ENCODE measurements around the gene PLIN4.

Gene PLIN4

DNA sequence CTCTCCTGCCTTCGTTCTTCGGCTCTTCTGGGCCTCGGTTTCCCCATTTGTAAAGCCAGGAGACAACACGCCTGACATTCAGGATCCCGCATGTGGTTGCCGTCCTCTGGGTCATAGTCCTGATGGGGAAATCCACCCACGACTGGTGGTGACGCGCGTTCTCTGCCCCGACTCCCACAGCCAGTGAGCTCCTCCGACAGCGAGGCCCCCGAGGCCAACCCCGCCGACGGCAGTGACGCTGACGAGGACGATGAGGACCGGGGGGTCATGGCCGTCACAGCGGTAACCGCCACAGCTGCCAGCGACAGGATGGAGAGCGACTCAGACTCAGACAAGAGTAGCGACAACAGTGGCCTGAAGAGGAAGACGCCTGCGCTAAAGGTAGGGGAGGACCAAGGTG, 29.8 kb downstream of the PLIN4 start:
- TF ChIP-seq, protein P1, sequence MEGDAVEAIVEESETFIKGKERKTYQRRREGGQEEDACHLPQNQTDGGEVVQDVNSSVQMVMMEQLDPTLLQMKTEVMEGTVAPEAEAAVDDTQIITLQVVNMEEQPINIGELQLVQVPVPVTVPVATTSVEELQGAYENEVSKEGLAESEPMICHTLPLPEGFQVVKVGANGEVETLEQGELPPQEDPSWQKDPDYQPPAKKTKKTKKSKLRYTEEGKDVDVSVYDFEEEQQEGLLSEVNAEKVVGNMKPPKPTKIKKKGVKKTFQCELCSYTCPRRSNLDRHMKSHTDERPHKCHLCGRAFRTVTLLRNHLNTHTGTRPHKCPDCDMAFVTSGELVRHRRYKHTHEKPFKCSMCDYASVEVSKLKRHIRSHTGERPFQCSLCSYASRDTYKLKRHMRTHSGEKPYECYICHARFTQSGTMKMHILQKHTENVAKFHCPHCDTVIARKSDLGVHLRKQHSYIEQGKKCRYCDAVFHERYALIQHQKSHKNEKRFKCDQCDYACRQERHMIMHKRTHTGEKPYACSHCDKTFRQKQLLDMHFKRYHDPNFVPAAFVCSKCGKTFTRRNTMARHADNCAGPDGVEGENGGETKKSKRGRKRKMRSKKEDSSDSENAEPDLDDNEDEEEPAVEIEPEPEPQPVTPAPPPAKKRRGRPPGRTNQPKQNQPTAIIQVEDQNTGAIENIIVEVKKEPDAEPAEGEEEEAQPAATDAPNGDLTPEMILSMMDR (IDR thresholded peaks at IDR 0.05; ENCODE audit: control insufficient read depth, extremely low read depth, insufficient read depth), result no peak
- DNase-seq (ENCODE audit: low read depth), result no peak
- H3K4me3 ChIP-seq (ENCODE audit: low read depth, low read length), result no peak overlapping the region

DNA sequence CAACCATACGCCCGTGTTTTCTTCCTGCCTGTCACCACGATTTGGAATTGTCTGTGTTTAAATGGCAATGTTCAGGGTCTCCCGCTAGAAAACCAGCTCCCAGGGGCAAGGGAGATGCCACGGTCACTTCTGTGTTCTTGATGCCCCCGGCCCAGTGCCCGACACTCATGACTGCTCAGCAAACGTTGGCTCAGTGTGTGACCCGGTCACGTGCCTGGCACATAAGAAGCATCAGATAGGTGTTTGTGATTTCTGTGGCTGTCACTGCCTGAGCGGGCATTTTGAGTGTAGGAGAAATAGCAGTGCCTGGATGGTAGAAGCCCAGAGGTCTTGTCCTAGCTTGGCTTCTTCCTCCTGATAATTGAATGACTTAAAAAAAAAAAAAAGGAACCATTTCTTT, 30.7 kb downstream of the PLIN4 start:
- H3K4me3 ChIP-seq (ENCODE audit: low read depth, low read length), result no peak overlapping the region
- TF ChIP-seq, protein P1 (IDR thresholded peaks at IDR 0.05; ENCODE audit: control insufficient read depth, extremely low read depth, insufficient read depth), result no peak
- no peak for DNase-seq (ENCODE audit: low read depth)

DNA sequence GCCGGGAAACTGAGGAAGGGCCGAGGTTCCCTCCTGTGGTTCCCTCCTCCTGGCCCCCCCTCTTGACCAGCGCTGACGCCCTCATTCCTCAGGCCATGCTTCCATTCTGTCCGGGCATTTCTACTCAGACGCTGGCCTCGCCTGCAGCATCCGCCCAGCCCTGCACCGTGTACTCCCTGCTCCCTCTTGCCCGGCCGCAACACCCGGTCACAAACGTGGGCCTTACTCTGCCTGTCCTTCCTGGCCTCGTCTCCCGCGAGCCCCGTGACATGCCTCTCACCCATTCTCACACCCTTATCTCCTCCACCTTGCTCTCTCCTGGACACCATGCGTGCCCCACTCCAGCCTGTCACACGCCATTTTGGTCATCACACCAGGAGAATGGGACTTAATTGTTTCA, 34.9 kb downstream of the PLIN4 start:
- H3K4me3 ChIP-seq (ENCODE audit: low read depth, low read length), result no peak overlapping the region
- no peak for DNase-seq (ENCODE audit: low read depth)
- TF ChIP-seq, protein P1 (IDR thresholded peaks at IDR 0.05; ENCODE audit: control insufficient read depth, extremely low read depth, insufficient read depth), result no peak

DNA sequence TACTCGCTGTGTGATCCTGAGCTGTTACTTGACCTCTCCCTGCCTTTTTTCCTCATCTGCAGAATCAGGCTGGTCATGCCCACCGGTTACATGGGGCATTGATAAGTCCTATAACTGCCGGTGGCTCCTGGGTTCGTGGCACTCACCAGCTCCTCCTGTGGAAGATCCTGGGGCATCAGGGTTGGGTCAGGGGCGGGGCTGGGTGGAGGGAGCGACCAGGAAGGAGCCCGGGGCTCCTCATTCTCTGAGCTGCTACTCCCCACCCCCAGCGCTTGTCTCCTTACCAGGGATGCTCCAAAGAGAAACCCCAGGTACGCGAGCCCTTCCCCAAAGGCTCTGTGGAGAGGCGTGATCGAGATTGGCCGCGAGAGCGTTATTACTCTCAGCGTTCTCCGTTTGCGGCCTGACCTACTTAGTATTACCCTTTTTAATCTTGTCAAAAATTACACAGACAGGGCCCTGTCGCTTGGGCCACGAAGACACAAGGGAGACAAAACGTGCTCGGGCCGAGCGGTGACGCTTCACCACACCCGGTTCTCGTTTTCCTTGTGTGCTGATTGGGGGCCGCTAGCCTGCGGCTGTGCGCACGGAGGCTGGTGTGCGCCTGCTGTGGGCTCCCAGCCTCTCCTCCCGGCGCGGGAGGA, 35.4 kb downstream of the PLIN4 start:
- TF ChIP-seq, protein P1 (IDR thresholded peaks at IDR 0.05; ENCODE audit: control insufficient read depth, extremely low read depth, insufficient read depth), result no peak
- no peak overlapping the region for H3K4me3 ChIP-seq (ENCODE audit: low read depth, low read length)

DNA sequence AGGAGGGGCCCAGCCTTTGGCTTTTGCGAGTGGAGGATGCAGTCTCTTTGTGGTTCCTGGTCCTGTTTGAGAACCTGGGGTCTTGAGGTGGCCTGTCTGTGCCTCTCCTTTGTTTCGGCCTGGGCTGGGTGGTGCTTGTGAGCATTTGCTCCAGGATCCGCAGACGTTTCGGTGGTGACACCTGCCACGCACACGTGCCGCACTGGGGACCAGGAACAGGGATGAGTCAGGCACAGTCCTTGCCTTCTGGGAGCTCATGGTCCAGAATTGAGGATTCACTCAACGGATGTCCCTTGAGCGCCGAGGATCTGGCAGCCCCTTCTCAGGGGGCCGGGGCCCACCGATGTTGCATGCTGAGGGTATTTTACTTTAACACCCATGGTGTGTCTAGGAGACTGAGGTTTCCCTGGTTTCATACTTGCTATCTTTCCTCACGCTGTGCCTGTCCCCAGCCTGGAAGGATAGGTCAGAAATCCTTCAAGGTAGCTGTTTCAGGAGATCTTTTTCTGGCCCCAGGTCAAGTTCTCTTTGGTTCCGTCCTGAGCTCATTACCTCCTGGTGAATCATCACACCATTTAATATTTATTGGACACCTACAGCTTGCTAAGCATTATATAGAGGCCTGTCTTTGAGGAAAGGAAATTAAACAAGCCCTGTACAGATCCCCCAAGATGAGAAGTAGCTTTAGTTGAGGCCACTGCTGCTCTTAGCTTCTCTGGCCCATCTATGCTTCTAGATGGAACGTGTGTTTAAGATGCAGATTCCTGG, 41.1 kb downstream of the PLIN4 start:
- no peak overlapping the region for H3K4me3 ChIP-seq (ENCODE audit: low read depth, low read length)
- no peak for DNase-seq (ENCODE audit: low read depth)
- TF ChIP-seq, protein P1 (IDR thresholded peaks at IDR 0.05; ENCODE audit: control insufficient read depth, extremely low read depth, insufficient read depth), result no peak

More for the DNA sequence above, 35.4 kb downstream of the PLIN4 start:
- no peak for DNase-seq (ENCODE audit: low read depth)

DNA sequence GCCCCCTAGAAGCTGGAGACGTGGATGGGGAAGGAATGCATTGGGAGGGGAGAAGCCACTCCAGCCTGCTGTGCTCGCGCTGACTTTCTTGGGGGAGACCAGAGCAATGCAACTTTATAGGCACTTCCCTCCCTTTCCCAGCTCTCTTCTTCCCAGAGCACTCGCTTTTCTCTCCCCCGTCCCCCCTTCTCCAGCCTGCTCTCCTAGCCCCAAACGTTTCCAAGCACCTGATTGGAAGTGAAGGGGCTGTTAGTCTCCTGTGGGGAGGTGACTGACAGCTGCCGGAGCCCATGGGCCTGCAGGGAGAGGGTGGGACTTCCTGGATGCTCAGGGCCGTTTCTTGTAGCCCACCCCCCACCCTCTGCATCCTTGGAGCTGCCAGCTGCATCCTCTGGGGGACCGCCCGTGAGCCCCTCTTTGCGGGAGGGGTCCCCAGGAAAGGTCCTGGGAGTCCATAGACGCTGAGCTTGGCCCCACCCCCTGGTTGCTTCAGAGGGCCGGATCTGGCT, 43.7 kb downstream of the PLIN4 start:
- no peak overlapping the region for H3K4me3 ChIP-seq (ENCODE audit: low read depth, low read length)
- no peak for DNase-seq (ENCODE audit: low read depth)
- TF ChIP-seq, protein P1 (IDR thresholded peaks at IDR 0.05; ENCODE audit: control insufficient read depth, extremely low read depth, insufficient read depth), result no peak

Measured in LNCaP clone FGC (cell line).